Mucosa of rectum (tissue), 2 donors: ENCODE data around the gene FOXD4L1.
"Not testable (repeated sequence)": the region's sequence is repeated elsewhere in the genome, so short reads cannot be mapped to it uniquely, and the experiment has no call there.

Experiments
- H3K27ac ChIP-seq, 2 donors: one replicate each; pipeline ENCODE4 v1.7.0; 2013; ENCODE audit warnings: inconsistent platforms in 2 of 2, low read depth in 2 of 2, low read length in 2 of 2
- H3K27me3 ChIP-seq, 2 donors: one replicate each; pipeline ENCODE4 v1.7.0; 2013; ENCODE audit warnings: low read length in 2 of 2; ENCODE audit not compliant: control insufficient read depth in 2 of 2, insufficient read depth in 2 of 2
- H3K36me3 ChIP-seq, 2 donors: one replicate each; pipeline ENCODE4 v1.7.0; 2013; ENCODE audit warnings: low read length in 2 of 2; ENCODE audit not compliant: control insufficient read depth in 2 of 2, insufficient read depth in 2 of 2
- H3K4me1 ChIP-seq, 2 donors: one replicate each; pipeline ENCODE4 v1.7.0; 2013; ENCODE audit warnings: low read length in 2 of 2, mild to moderate bottlenecking in 1 of 2; ENCODE audit not compliant: control insufficient read depth in 2 of 2, insufficient read depth in 2 of 2
- H3K4me3 ChIP-seq, 2 donors: one replicate each; pipeline ENCODE4 v1.7.0; 2013; ENCODE audit warnings: low read length in 2 of 2
- H3K9ac ChIP-seq, 2 donors: one replicate each; pipeline ENCODE4 v1.7.0; 2013; ENCODE audit warnings: low read length in 2 of 2, low read depth in 1 of 2, mild to moderate bottlenecking in 1 of 2
- H3K9me3 ChIP-seq, 2 donors: one replicate each; pipeline ENCODE4 v1.7.0; 2013; ENCODE audit warnings: low read length in 2 of 2; ENCODE audit not compliant: control insufficient read depth in 2 of 2
- donor health status: healthy.
- donor health status: Normal muscosa, but diverticular disease.

The FOXD4L1 gene

DNA sequence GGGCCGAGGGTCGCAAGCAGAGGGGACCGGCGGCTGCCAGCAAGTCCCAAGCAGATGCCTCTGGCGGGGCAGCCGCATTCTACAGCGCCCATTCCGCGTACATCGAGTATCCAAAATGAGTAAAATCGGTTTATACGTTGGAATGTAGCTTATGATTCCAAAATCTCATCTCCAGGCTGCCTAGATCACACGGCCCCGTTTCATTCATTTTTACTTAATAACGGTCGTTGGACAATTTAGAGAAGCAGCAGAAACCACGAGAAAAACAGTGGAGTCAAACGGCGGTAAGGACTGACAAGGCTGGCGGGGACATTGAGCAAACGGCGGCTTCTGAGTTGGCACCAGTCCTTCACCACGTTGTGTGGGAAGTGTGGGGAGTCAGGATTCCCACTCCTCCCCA lies 5.6 kb downstream of the FOXD4L1 start:
- not testable (repeated sequence) for H3K4me3 ChIP-seq, H3K4me1 ChIP-seq, H3K9ac ChIP-seq, H3K36me3 ChIP-seq, H3K27ac ChIP-seq, H3K9me3 ChIP-seq, H3K27me3 ChIP-seq

DNA sequence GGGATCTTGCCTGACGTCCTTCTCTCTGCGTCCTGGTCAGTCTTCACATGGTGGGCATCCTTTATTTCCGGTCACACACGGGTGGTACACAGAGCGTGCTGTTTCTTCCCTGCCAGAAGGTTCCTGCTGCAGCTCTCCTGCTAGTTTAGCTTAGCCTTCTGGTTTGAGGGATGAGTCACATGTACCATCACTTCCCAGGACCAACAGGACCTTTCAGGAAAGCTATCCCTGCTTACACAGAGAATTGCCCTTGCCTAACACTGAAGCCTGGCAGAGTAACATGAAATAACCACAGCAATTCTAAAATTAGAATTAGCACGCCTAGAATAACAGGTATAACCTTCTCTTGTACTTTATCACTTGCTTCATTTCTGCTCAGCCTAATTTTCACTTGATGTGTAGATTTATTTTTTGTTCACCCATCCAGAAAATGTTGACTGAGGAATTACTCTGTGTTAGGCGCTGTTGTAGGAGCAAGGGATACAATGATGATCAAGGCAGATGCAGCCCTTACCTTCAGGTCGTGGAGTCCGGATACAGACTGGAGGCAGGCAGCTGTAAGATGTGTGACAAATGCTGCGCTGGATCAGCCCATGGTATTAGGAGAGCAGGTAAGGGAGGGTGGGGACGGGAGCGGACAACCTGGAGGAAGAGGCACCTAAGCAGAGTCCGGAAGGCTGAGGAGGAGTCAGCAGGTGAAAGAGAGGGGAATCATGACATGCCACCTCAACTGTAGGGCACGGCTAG lies 9.1 kb downstream of the FOXD4L1 start:
- not testable (repeated sequence) for H3K4me3 ChIP-seq, H3K27me3 ChIP-seq, H3K9me3 ChIP-seq, H3K4me1 ChIP-seq, H3K27ac ChIP-seq, H3K9ac ChIP-seq, H3K36me3 ChIP-seq

DNA sequence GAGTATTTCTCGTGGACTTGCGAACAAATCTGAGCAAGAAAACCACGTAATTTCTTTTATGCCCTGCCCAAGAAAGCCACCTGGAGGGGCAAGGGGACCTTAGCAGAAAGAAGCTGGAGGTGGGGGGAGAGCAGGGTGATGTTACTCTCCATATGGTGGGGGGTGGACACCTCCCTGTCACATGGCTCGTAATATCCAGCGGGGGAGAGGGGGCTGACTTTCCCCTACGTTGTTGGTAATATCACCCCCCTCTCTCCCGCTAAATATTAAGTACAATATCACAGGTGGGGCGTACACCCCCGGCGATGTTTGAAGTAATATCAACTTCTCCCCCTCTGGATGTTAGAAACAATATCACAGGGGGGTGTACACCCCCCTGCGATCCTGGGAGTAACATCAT lies 9.7 kb downstream of the FOXD4L1 start:
- H3K9me3 ChIP-seq, H3K27ac ChIP-seq, H3K27me3 ChIP-seq, H3K9ac ChIP-seq, H3K36me3 ChIP-seq, H3K4me1 ChIP-seq, H3K4me3 ChIP-seq: not testable (repeated sequence)

DNA sequence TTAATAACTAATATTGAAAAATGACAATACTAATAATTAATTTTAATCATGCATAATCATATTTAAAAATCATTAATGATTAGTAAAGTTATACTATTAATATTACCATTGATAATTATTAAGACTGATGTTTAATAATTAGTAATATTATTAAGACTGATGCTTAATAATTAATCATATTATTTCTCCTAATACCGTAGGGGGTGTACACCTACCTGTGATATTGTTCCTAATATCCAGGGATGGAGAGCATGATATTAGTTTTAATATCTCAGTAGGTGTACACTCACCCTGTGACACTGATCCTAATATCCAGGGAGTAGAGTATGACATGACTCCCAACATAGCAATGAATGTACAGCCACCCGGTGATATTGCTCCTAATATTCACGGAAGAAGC lies 12.4 kb downstream of the FOXD4L1 start:
- H3K4me3 ChIP-seq, H3K9me3 ChIP-seq, H3K4me1 ChIP-seq, H3K27me3 ChIP-seq, H3K36me3 ChIP-seq, H3K9ac ChIP-seq, H3K27ac ChIP-seq: not testable (repeated sequence)

DNA sequence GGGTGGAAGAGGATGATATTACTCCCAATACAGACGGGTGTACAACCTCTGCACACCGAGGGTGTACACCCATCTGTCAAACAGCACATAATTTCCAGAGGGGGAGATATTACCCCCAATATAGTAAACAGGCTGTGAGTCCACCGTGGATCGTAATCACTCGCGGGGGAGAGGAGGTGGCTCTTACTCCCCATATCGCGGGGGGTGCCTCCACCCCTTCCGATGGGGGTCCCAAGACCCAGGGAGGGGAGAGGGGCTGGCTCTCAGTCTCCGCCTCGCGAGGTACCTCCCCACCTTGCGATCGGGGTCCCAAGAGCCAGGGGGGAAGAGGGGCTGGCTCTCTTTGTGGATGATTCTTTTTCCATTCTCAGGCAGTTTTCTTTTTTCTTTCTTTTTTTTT lies 13.4 kb downstream of the FOXD4L1 start:
- not testable (repeated sequence) for H3K4me1 ChIP-seq

DNA sequence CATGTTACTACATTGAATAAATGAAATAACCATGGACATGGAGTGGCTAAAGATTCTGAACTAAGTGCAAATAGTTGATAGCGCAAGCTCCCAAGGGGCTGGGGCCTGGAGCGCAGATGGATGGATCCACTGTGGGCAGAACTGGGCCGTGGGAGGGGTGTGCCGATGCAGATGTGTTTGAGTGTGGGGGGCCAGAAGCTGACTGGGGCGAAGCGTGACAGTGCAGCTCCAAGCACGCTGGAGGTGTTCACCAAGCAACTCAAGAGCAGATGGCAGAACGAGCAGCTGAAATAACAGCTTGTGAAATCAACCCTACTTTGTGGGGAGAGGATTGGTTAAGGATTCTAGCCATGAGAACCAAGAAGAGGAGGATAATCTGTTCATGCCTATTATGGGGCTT lies 17.0 kb downstream of the FOXD4L1 start:
- H3K4me1 ChIP-seq, H3K27me3 ChIP-seq, H3K36me3 ChIP-seq, H3K9me3 ChIP-seq, H3K27ac ChIP-seq, H3K9ac ChIP-seq, H3K4me3 ChIP-seq: not testable (repeated sequence)

More for the DNA sequence above, 13.4 kb downstream of the FOXD4L1 start:
- not testable (repeated sequence) for H3K27me3 ChIP-seq, H3K9me3 ChIP-seq, H3K4me3 ChIP-seq, H3K9ac ChIP-seq, H3K36me3 ChIP-seq, H3K27ac ChIP-seq

DNA sequence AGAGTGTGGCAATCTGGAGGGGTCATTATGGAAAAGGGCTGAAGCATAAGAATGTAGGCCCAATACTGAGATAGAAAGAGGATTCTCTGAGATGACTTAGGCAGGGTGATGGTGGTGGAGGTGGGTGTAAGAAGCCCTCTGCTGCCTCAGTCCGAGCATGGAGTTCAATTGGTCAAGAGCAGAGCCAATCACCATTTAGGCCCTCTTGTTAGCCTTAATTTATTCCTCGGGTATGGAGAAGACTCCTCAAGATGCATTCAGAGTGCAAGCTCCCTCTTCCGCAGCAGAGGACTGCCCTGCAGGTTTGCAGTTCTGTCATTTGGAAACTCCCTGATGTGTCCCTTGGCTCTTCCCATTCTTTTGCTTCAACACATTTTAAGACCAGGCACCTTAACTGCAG lies 17.5 kb downstream of the FOXD4L1 start:
- not testable (repeated sequence) for H3K4me3 ChIP-seq, H3K9me3 ChIP-seq, H3K27ac ChIP-seq, H3K27me3 ChIP-seq, H3K36me3 ChIP-seq, H3K4me1 ChIP-seq, H3K9ac ChIP-seq

DNA sequence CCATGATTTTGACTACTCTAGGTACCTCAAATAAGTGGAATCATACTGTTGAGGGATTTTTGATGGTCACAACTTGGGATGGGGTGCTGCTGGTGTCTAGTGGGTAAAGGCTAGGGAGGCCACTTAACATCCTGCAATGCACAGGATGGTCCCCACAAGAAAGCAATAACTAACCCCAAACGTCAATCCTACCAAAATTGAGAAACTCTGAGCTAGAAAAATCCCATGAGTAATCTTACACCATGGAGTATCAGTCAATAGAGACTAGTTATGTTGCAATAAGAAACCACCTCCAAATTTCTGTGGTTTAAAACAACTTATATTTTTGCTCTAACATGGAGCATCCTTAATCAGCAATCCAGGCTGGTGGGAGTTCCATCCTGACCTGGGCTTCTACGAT lies 18.6 kb downstream of the FOXD4L1 start:
- H3K9ac ChIP-seq, H3K4me3 ChIP-seq, H3K9me3 ChIP-seq, H3K27me3 ChIP-seq, H3K27ac ChIP-seq, H3K36me3 ChIP-seq, H3K4me1 ChIP-seq: not testable (repeated sequence)

DNA sequence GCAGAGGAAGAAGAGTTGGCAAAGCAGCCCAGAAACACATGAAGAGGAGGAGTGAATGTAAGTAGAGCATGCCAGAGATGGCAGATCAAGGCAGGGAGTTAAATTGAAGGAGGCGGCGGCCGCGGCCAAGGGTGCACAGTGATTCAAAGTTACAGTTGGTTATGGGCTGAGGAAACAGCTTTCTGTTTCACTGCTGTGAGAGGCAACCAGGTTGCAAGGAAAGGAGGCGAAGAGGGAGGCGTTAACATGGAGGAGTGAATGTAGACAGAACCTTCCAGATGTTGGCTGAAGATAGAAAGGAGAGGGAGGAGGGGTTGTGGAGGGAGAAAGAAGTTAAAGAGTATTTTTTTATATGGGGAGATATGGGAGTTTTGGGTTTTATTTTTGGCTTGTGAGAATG lies 22.4 kb downstream of the FOXD4L1 start:
- not testable (repeated sequence) for H3K27ac ChIP-seq, H3K9me3 ChIP-seq, H3K4me1 ChIP-seq, H3K4me3 ChIP-seq, H3K27me3 ChIP-seq, H3K9ac ChIP-seq, H3K36me3 ChIP-seq

DNA sequence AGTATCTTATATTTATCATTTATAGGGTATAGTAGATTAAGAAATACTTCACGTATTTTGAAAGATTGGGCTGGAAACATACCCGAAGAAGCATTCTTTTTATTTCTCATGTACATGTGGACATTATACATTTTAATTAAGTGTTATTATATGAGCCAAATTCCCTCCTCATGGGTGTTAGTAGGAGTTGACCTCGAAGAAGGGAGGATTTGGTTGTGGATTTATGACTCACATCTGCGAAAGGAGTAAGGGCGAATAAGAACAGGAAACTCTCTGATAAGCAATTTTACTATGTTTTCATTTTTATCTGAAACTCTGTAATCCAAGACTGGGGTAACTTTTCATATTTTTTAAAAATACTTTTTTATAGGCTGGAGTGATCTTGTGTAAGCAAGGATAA lies 23.0 kb downstream of the FOXD4L1 start:
- not testable (repeated sequence) for H3K27ac ChIP-seq, H3K4me3 ChIP-seq, H3K9me3 ChIP-seq, H3K9ac ChIP-seq, H3K36me3 ChIP-seq, H3K27me3 ChIP-seq, H3K4me1 ChIP-seq

DNA sequence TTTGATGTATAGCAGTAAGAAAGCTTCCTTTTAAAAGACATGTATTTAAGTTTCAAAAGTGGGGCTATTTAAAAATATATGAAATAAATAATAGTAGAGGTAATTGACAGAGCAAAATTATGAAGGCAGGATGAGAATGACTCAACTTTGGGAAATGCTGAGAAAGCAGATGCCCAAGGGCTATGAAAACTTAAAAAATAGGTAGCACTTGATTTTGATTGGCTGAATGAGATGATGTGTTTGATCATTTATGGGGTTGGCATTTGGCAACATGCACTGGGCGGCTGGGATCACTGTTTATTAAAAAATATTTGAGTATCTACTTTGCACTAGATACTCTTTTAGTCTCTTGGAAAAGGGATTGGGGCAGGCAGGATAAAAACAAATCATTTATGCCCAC lies 26.5 kb downstream of the FOXD4L1 start:
- H3K9me3 ChIP-seq, H3K36me3 ChIP-seq, H3K4me1 ChIP-seq, H3K27me3 ChIP-seq, H3K4me3 ChIP-seq, H3K27ac ChIP-seq, H3K9ac ChIP-seq: not testable (repeated sequence)
